CD14-positive monocyte (primary cell): Measurements from ENCODE around the gene UBE3A. TPM values are rescaled to one million over a fixed set of nuclear protein-coding genes. Genes with fewer than 3 reads are reported as not detected.

Experiments
- DNase-seq, 3 donors: peaks; one replicate each; pipeline ENCODE4 v3.0.0-alpha.2; 2011 to 2022
- H2AFZ ChIP-seq: 2 replicates; pipeline ENCODE4 v1.6.0; 2012; ENCODE audit warnings: mild to moderate bottlenecking, low read depth, low read length, inconsistent platforms; ENCODE audit not compliant: insufficient read depth, poor library complexity, severe bottlenecking
- H3K27ac ChIP-seq, 2 donors: 1 replicate in 1 of 2; 2 replicates in 1 of 2; pipeline ENCODE4 v1.5.1; 2012 to 2013; ENCODE audit warnings: low read length in 2 of 2, control low read depth in 1 of 2, inconsistent platforms in 1 of 2, low read depth in 1 of 2, mild to moderate bottlenecking in 1 of 2
- H3K27me3 ChIP-seq, 2 donors: one replicate each; pipeline versions ENCODE4 v1.6.0 to v1.6.1; 2011 to 2013; ENCODE audit warnings: low read length in 2 of 2; ENCODE audit not compliant: control insufficient read depth in 2 of 2, insufficient read depth in 2 of 2
- H3K36me3 ChIP-seq, 2 donors: replicated peaks in 1 of 2; 1 replicate in 1 of 2; 2 replicates in 1 of 2; pipeline versions ENCODE4 v1.5.1 to v1.6.1; 2012 to 2013; ENCODE audit warnings: low read length in 2 of 2, control low read depth in 1 of 2, inconsistent platforms in 1 of 2, mild to moderate bottlenecking in 1 of 2; ENCODE audit not compliant: insufficient read depth in 2 of 2, control insufficient read depth in 1 of 2
- H3K4me1 ChIP-seq, 2 donors: 1 replicate in 1 of 2; 2 replicates in 1 of 2; pipeline versions ENCODE4 v1.5.1 to v1.6.1; 2012 to 2013; ENCODE audit warnings: low read length in 2 of 2, control low read depth in 1 of 2, inconsistent platforms in 1 of 2, mild to moderate bottlenecking in 1 of 2, moderate library complexity in 1 of 2; ENCODE audit not compliant: insufficient read depth in 2 of 2, control insufficient read depth in 1 of 2
- H3K4me2 ChIP-seq: replicated peaks from 2 replicates; pipeline ENCODE3; 2012; ENCODE audit warnings: low read length, moderate library complexity, mild to moderate bottlenecking; ENCODE audit not compliant: poor library complexity, severe bottlenecking; ENCODE audit errors: extremely low read depth
- H3K4me3 ChIP-seq, 3 experiments: fragments of 200-600 bp in 1 of 3; sonication (generic) in 1 of 3; replicated peaks in 1 of 3; 1 replicate in 2 of 3; 2 replicates in 1 of 3; pipeline ENCODE4 v1.5.1; 2011 to 2013; ENCODE audit warnings: low read length in 3 of 3, mild to moderate bottlenecking in 3 of 3, control low read depth in 2 of 3, low read depth in 2 of 3, inconsistent platforms in 1 of 3, moderate library complexity in 1 of 3
- H3K79me2 ChIP-seq: 2 replicates; pipeline ENCODE4 v1.6.0; 2012; ENCODE audit warnings: mild to moderate bottlenecking, control low read depth, inconsistent platforms, low read length, moderate library complexity; ENCODE audit not compliant: insufficient read depth
- H3K9ac ChIP-seq: 2 replicates; pipeline ENCODE4 v1.6.0; 2017; ENCODE audit warnings: low read length, mild to moderate bottlenecking; ENCODE audit not compliant: insufficient read depth, poor library complexity, severe bottlenecking
- H3K9me3 ChIP-seq, 2 donors: replicated peaks in 1 of 2; 1 replicate in 1 of 2; 2 replicates in 1 of 2; pipeline versions ENCODE4 v1.5.1 to v1.6.1; 2012 to 2013; ENCODE audit warnings: low read length in 2 of 2, control low read depth in 1 of 2; ENCODE audit not compliant: control insufficient read depth in 1 of 2, insufficient read depth in 1 of 2
- H4K20me1 ChIP-seq: 2 replicates; pipeline ENCODE4 v1.6.0; 2012; ENCODE audit warnings: mild to moderate bottlenecking, low read length, control low read depth, moderate library complexity; ENCODE audit not compliant: insufficient read depth
- H3K27ac Mint-ChIP-seq, 7 donors: one replicate each; pipeline ENCODE4 v1.8.0; 2020; ENCODE audit warnings: mild to moderate bottlenecking in 7 of 7, mixed read lengths in 7 of 7, moderate library complexity in 6 of 7, inconsistent platforms in 2 of 7
- H3K27me3 Mint-ChIP-seq, 3 donors: one replicate each; pipeline ENCODE4 v1.8.0; 2021 to 2022; ENCODE audit warnings: low read depth in 3 of 3, mild to moderate bottlenecking in 3 of 3, mixed read lengths in 3 of 3, moderate library complexity in 3 of 3, inconsistent platforms in 1 of 3
- H3K36me3 Mint-ChIP-seq, 2 donors: one replicate each; pipeline ENCODE4 v1.8.0; 2020; ENCODE audit warnings: mixed read lengths in 2 of 2, inconsistent platforms in 1 of 2, mild to moderate bottlenecking in 1 of 2
- H3K4me1 Mint-ChIP-seq: one replicate; pipeline ENCODE4 v1.8.0; 2020; ENCODE audit warnings: mild to moderate bottlenecking, mixed read lengths
- H3K4me3 Mint-ChIP-seq, 2 donors: one replicate each; pipeline ENCODE4 v1.8.0; 2020; ENCODE audit warnings: mild to moderate bottlenecking in 2 of 2, mixed read lengths in 2 of 2, moderate library complexity in 1 of 2
- H3K9me3 Mint-ChIP-seq, 7 donors: one replicate each; pipeline ENCODE4 v1.8.0; 2020 to 2022; ENCODE audit warnings: mixed read lengths in 7 of 7, mild to moderate bottlenecking in 6 of 7, moderate library complexity in 6 of 7, inconsistent platforms in 2 of 7
- WGBS: methylation state at CpG from one replicate; pipeline ENCODE4 v1.1.5; 2013; ENCODE audit warnings: missing lambda C conversion rate; ENCODE audit not compliant: insufficient coverage; 5-methylcytosine and 5-hydroxymethylcytosine counted together
- intact Hi-C, 2 donors: fragments of 100-400 bp; cut with micrococcal nuclease; formaldehyde crosslinking; loops; one replicate each; pipeline versions ENCODE4 v1.15.0 to v1.15.1; 2023
- polyA plus RNA-seq, 3 donors: library from polyadenylated mRNA; depleted of rRNA in 1 of 3; unstranded in 2 of 3; stranded (reverse) in 1 of 3; fragments of 300-500 nt in 2 of 3; fragments of >200 nt in 1 of 3; fragmentation: Illumina TruSeq in 2 of 3; gene quantifications; 1 replicate in 2 of 3; 2 replicates in 1 of 3; pipeline ENCODE4 v1.2.3, GENCODE V29; 2012 to 2021
- TF ChIP-seq, protein P1 (sequence below): fragments of 200-600 bp; IDR thresholded peaks from one replicate; pipeline ENCODE4 v1.8.0; 2022; ENCODE audit warnings: antibody characterized with exemption, mild to moderate bottlenecking

UBE3A gene
- polyA plus RNA-seq, 3 donors = 13.9 to 73.3 (median 54.5) TPM

DNA sequence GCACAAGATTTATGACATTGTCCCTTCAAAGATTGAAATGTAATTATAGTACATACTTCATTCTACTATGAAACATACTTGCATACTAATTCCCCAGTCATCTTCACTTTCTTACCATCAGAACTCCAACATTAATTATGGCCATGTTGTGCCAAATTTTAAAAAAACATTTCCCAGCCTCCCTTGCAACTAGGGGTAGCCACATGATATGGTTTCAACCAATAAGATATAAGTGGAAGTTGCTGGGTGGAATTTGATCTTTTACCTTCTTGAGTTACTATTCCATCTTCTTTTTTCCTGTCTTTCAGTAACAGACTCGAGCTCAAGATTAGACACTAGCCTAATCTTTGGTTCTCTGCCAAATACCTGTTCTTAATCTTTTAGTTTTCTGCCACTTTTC lies 25.6 kb upstream of the UBE3A start:
- WGBS = no CpG with 5 or more reads among the region's 1 CpG
- H3K9me3 ChIP-seq = peaks cover 22 to 29% of the 10 kb centered on the region in 2 donors
- Mint-ChIP-seq H3K4me3 (no peak overlapping the region), H3K27ac (no peak overlapping the region), H3K36me3 (no peaks in the 10 kb centered on the region), H3K9me3 (peaks cover 22 to 28% (median 25%) of the 10 kb centered on the region in 7 donors), H3K4me1 (no peaks in the 10 kb centered on the region), H3K27me3 (no peaks in the 10 kb centered on the region)
- intact Hi-C loops = no loop called here
- H2AFZ ChIP-seq = no peak overlapping the region
- H3K4me3 ChIP-seq = no peak overlapping the region
- H3K27me3 ChIP-seq = no peaks in the 10 kb centered on the region
- H3K27ac ChIP-seq = no peak overlapping the region
- no peak overlapping the region for H3K4me2 ChIP-seq
- H3K79me2 ChIP-seq = no peaks in the 10 kb centered on the region
- no peak overlapping the region for H3K9ac ChIP-seq
- no peaks in the 10 kb centered on the region for H4K20me1 ChIP-seq
- DNase-seq = no peak
- TF ChIP-seq, protein P1, sequence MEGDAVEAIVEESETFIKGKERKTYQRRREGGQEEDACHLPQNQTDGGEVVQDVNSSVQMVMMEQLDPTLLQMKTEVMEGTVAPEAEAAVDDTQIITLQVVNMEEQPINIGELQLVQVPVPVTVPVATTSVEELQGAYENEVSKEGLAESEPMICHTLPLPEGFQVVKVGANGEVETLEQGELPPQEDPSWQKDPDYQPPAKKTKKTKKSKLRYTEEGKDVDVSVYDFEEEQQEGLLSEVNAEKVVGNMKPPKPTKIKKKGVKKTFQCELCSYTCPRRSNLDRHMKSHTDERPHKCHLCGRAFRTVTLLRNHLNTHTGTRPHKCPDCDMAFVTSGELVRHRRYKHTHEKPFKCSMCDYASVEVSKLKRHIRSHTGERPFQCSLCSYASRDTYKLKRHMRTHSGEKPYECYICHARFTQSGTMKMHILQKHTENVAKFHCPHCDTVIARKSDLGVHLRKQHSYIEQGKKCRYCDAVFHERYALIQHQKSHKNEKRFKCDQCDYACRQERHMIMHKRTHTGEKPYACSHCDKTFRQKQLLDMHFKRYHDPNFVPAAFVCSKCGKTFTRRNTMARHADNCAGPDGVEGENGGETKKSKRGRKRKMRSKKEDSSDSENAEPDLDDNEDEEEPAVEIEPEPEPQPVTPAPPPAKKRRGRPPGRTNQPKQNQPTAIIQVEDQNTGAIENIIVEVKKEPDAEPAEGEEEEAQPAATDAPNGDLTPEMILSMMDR = no peak
- H3K36me3 ChIP-seq = no peaks in the 10 kb centered on the region
- no peaks in the 10 kb centered on the region for H3K4me1 ChIP-seq

DNA sequence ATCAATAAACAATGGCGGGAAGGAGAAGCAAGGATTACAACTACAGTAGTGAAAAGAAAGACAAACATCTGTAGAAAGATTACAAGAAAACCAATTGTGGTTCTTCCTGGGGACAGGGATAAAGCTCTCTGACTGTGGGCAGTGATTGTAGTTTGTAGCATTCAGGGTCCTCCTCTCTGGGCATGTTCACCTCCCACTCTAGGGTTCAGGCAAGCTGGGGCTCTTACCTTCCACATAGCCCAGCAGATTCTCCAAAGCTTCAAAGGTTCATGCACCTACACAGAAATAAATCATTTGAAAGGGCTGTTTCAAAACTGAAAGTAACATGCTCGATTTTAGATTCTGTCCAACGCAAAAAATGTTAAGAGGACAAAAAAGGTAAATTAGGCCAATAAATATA lies 17.4 kb upstream of the UBE3A start:
- Histone ChIP-seq H3K4me1 (no peaks in the 10 kb centered on the region), H4K20me1 (no peaks in the 10 kb centered on the region), H3K79me2 (no peaks in the 10 kb centered on the region), H2AFZ (no peak overlapping the region), H3K9me3 (peaks cover 3 to 4% of the 10 kb centered on the region in 2 donors), H3K27me3 (no peaks in the 10 kb centered on the region), H3K4me3 (no peak overlapping the region), H3K36me3 (no peaks in the 10 kb centered on the region), H3K27ac (no peak overlapping the region), H3K9ac (no peak overlapping the region), H3K4me2 (no peak overlapping the region)
- DNase-seq = no peak
- H3K4me1 Mint-ChIP-seq = no peaks in the 10 kb centered on the region
- H3K27me3 Mint-ChIP-seq = peaks cover 0 to 3% (median 2%) of the 10 kb centered on the region in 3 donors
- no peak overlapping the region for H3K4me3 Mint-ChIP-seq
- no peaks in the 10 kb centered on the region for H3K36me3 Mint-ChIP-seq
- no CpG with 5 or more reads among the region's 3 CpGs for WGBS
- H3K27ac Mint-ChIP-seq = no peak overlapping the region
- peaks cover 4 to 24% (median 13%) of the 10 kb centered on the region in 7 donors for H3K9me3 Mint-ChIP-seq
- TF ChIP-seq, protein P1 = no peak
- intact Hi-C loops = no loop called here
